ENCODE results near the gene PPM1A.
"Not testable (repeated sequence)": the region's sequence is repeated elsewhere in the genome, so short reads cannot be mapped to it uniquely, and the experiment has no call there.

Gene PPM1A

GRCh38 chr14:60315196-60315990, 66.4 kb downstream of the PPM1A start:
- TF ChIP-seq CTCF (IDR thresholded peaks at IDR 0.05; ENCODE audit: insufficient read depth, missing control alignments) = no peak
- no peak for DNase-seq (ENCODE audit: insufficient read length, low spot score)
- FAIRE-seq = no peak

- no peak for DNase-seq (ENCODE audit: insufficient read length, low spot score)
- FAIRE-seq = no peak
- no peak for TF ChIP-seq CTCF (IDR thresholded peaks at IDR 0.05; ENCODE audit: insufficient read depth, missing control alignments)
Measured at GRCh38 chr14:60317609-60318008, 68.6 kb downstream of the PPM1A start.

GRCh38 chr14:60320860-60321259, 71.8 kb downstream of the PPM1A start:
- not testable (repeated sequence) for FAIRE-seq; DNase-seq (ENCODE audit: insufficient read length, low spot score)

GRCh38 chr14:60323199-60323896, 74.3 kb downstream of the PPM1A start:
- FAIRE-seq = no peak

GRCh38 chr14:60324837-60325236, 75.8 kb downstream of the PPM1A start:
- no peak for FAIRE-seq
- DNase-seq (ENCODE audit: insufficient read length, low spot score) = no peak
- TF ChIP-seq CTCF (IDR thresholded peaks at IDR 0.05; ENCODE audit: insufficient read depth, missing control alignments) = no peak

More at GRCh38 chr14:60323199-60323896, 74.3 kb downstream of the PPM1A start:
- DNase-seq (ENCODE audit: insufficient read length, low spot score) = no peak
- TF ChIP-seq CTCF (IDR thresholded peaks at IDR 0.05; ENCODE audit: insufficient read depth, missing control alignments) = no peak

GRCh38 chr14:60326274-60326673, 77.3 kb downstream of the PPM1A start:
- TF ChIP-seq CTCF (IDR thresholded peaks at IDR 0.05; ENCODE audit: insufficient read depth, missing control alignments) = no peak
- FAIRE-seq (no peak), DNase-seq (ENCODE audit: insufficient read length, low spot score) (no peak)

- no peak for TF ChIP-seq CTCF (IDR thresholded peaks at IDR 0.05; ENCODE audit: insufficient read depth, missing control alignments)
- no peak for DNase-seq (ENCODE audit: insufficient read length, low spot score)
- FAIRE-seq = no peak
Measured at GRCh38 chr14:60327447-60328331, 78.7 kb downstream of the PPM1A start.

Measured in D721Med (cell line).